ENCODE measurements around the gene RAB11FIP4.

RAB11FIP4 gene

DNA sequence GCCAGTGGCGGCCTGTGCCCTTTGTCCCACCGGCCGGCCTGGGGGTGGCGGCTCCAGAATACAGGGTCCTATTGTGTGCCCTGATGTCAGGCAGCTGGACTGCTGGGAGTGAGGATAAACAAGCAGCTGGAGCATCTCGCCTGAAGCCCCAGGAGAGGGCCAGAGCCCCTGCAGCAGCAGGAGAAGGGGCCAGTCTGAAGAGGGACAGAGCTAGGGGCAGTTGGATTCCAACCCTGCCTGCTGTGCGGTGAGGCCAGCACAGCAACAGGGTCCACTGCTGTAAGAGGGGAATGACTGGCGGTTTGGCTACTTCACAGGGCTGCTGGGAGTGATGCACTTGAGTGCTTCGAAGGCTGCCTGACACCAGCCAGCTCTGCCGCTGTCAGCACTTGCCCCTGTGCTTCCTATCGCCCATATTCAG, 25.0 kb downstream of the RAB11FIP4 start:
- H3K4me3 ChIP-seq (ENCODE audit: low read depth, low read length) = no peak overlapping the region
- no peak for DNase-seq (ENCODE audit: low read depth)
- TF ChIP-seq, protein P1, sequence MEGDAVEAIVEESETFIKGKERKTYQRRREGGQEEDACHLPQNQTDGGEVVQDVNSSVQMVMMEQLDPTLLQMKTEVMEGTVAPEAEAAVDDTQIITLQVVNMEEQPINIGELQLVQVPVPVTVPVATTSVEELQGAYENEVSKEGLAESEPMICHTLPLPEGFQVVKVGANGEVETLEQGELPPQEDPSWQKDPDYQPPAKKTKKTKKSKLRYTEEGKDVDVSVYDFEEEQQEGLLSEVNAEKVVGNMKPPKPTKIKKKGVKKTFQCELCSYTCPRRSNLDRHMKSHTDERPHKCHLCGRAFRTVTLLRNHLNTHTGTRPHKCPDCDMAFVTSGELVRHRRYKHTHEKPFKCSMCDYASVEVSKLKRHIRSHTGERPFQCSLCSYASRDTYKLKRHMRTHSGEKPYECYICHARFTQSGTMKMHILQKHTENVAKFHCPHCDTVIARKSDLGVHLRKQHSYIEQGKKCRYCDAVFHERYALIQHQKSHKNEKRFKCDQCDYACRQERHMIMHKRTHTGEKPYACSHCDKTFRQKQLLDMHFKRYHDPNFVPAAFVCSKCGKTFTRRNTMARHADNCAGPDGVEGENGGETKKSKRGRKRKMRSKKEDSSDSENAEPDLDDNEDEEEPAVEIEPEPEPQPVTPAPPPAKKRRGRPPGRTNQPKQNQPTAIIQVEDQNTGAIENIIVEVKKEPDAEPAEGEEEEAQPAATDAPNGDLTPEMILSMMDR (IDR thresholded peaks at IDR 0.05; ENCODE audit: low read depth, low read length, missing control alignments) = no peak

DNA sequence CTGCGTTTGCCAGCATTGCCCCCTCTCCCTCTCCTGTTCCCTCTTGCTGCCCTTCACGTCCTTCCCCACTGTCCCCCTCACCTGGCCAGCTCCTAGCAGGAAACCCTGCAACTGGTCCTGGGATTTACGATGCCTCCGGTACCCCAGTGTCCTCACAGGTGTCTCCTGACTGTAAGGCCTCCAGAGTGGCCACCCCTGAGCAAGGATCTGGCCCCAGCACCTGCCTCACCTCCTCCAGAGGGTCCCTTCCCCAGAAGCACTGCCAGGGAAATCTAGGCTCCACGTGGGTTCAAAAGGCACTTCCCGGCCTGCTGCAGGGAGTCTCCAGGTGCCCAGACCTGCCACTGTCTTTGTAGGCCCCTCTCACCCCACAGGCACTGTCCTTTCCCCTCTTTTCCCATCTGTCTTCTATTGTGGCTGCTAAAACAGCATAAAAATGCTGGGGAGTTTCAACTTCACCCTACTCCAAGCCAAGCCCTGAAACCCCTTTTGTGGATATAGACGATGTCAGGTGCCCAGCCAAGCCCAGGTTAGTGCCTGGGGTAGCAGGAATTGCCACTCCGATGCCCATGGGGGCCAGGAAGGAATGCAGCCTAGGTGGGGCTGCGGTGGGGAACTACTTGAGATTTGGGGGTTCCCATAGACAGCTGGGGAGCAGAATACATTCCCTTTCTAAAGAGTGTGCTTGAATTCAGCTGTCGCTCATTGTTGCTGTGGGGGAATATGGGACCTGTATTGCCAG, 25.7 kb downstream of the RAB11FIP4 start:
- DNase-seq (ENCODE audit: low read depth) = no peak
- H3K4me3 ChIP-seq (ENCODE audit: low read depth, low read length) = no peak overlapping the region
- TF ChIP-seq, protein P1 (IDR thresholded peaks at IDR 0.05; ENCODE audit: low read depth, low read length, missing control alignments) = no peak

DNA sequence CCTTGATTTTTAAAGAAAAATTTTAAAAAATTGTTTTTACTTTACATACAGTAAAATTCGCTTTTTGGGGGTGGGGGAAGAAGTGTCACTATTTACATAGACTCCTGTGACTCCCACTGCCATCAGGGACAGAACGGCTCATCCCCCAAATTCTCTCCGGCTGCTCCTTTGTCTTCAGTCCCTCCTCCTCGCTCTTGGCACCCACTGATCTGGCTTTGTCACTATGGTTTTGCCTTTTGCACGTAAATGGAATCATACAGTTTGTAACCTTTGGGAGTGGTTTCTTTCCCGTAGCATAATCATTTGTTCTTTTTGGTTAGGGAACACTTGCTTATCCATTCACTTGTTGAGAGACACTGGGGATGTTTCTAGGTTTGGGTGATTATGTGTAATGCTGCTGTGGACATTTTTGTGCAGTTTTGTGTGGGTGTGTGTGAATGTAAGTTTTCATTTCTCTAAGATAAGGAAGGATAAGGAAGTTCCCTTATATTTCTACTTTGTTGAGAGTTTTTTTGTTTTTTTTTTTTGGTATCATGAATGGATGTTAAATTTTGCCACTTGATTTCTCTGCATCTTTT, 27.4 kb downstream of the RAB11FIP4 start:
- no peak for DNase-seq (ENCODE audit: low read depth)
- H3K4me3 ChIP-seq (ENCODE audit: low read depth, low read length) = no peak overlapping the region
- TF ChIP-seq, protein P1 (IDR thresholded peaks at IDR 0.05; ENCODE audit: low read depth, low read length, missing control alignments) = no peak

DNA sequence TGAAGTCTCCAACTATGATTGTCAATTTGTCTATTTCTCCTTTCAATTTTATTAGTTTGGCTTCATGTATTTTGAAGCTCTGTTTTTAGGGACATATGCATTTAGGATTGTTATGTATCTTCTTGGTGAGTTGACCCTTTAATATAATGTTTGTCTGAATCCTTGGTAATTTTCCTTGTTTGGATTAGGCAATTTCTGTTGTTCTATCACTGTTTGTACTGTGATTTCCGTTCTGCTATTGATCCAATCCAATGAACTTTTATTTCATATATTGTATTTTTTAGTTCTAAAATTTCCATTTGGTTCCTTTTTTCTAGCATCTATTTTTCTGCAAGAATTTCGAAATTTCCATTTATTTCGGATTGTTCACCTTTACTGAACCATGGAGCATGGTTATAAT, 31.0 kb downstream of the RAB11FIP4 start:
- H3K4me3 ChIP-seq (ENCODE audit: low read depth, low read length) = no peak overlapping the region
- TF ChIP-seq, protein P1 (IDR thresholded peaks at IDR 0.05; ENCODE audit: low read depth, low read length, missing control alignments) = no peak
- no peak for DNase-seq (ENCODE audit: low read depth)

DNA sequence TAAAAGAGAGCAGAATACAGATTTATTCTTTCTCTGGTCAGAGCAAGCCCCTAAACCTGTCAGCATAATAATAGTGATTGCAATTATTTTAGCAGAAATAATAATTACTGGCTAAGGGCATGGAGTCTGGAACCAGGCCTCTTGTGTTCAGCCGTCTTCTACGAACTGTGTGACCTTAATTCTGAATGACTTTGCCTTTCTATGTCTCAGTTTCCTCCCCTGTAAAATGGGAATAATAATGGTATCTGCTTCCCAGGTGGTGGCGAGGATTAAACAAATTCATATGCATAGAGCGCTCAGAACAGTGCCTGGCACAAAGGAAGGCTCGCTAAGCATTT, 33.4 kb downstream of the RAB11FIP4 start:
- DNase-seq (ENCODE audit: low read depth) = no peak
- H3K4me3 ChIP-seq (ENCODE audit: low read depth, low read length) = no peak overlapping the region
- TF ChIP-seq, protein P1 (IDR thresholded peaks at IDR 0.05; ENCODE audit: low read depth, low read length, missing control alignments) = no peak

DNA sequence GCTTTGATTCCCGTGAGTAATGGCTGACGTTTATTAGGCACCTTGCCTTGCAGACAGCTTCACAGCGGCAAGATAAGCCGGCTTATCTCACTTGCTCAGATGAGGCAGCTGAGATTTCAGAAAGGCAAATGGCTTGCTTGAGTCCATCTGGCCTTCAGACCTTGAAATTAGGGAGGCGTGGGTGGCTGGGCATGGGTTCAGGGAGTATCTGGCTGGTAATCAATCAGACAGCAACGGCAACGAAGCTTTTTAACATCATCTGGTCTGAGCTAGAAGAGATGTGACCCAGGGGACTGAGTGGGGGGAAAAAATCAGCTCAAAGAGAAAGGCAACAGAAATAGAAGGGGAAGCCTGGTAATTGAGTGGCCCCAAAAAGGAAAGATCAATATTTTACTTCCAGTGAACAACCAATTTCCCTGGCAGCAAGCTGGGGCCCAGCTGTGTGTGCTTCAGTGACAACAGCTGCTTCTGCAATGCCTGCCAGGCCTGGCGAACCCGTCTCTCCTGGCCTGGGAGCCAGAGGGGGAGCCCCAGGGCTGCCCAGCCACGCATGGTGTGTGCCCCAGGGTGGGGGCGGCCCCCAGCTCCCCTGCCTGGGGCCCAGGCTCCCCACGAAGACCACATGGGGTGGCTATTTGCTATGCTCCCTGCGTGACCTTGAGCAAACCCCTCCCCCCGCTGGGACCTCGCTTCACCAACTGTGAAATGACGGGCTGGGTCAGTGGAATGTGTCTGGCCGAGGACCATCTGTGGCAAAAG, 34.0 kb downstream of the RAB11FIP4 start:
- no peak for DNase-seq (ENCODE audit: low read depth)
- TF ChIP-seq, protein P1 (IDR thresholded peaks at IDR 0.05; ENCODE audit: low read depth, low read length, missing control alignments) = no peak
- H3K4me3 ChIP-seq (ENCODE audit: low read depth, low read length) = no peak overlapping the region
